A673 (cell line): Measurements from ENCODE around the gene DNM1. TPM values are rescaled to one million over a fixed set of nuclear protein-coding genes. Genes with fewer than 3 reads are reported as not detected.

Experiments used
- BruUV-seq: library from RNA; stranded (reverse); fragments of 400-500 nt; replicated peaks from 2 replicates; lab custom pipeline; 2021; lab: Mats Ljungman, UMichigan
- CTCF ChIA-PET: fragments of 300-600 bp; sonication (Branson Sonifier 250); formaldehyde crosslinking; loops from one replicate; lab custom pipeline; 2022; ENCODE audit warnings: antibody characterized with exemption; lab: Charles Lee
- POLR2A ChIA-PET: fragments of 300-600 bp; sonication (Branson Sonifier 250); formaldehyde crosslinking; loops from one replicate; lab custom pipeline; 2022; ENCODE audit warnings: antibody characterized with exemption; ENCODE audit not compliant: low non-redundant PET; lab: Charles Lee
- DNase-seq: peaks from one replicate; pipeline ENCODE4 v3.0.0-alpha.2; 2015; ENCODE audit warnings: low spot score
- H3K27ac ChIP-seq: fragments of 200-600 bp; sonication (generic); 2 replicates; pipeline ENCODE4 v1.5.1; 2016; ENCODE audit warnings: mixed run types, low read depth, mild to moderate bottlenecking, mixed read lengths, antibody characterized with exemption, low read length; ENCODE audit not compliant: poor library complexity, severe bottlenecking
- H3K27me3 ChIP-seq: fragments of 200-600 bp; sonication (generic); replicated peaks from 2 replicates; pipeline ENCODE4 v1.6.1; 2017; ENCODE audit warnings: mixed run types, low read depth, mild to moderate bottlenecking, mixed read lengths, antibody characterized with exemption, low read length; ENCODE audit not compliant: insufficient read depth, poor library complexity
- H3K36me3 ChIP-seq: fragments of 200-600 bp; sonication (generic); 2 replicates; pipeline ENCODE4 v1.6.1; 2016; ENCODE audit warnings: mixed run types, mild to moderate bottlenecking, mixed read lengths, antibody characterized with exemption, low read length; ENCODE audit not compliant: insufficient read depth, poor library complexity, severe bottlenecking
- H3K4me1 ChIP-seq: fragments of 200-600 bp; sonication (generic); 2 replicates; pipeline ENCODE4 v1.6.1; 2017; ENCODE audit warnings: mixed run types, mild to moderate bottlenecking, mixed read lengths, antibody characterized with exemption, low read length; ENCODE audit not compliant: insufficient read depth, poor library complexity, severe bottlenecking
- H3K4me3 ChIP-seq: fragments of 200-600 bp; sonication (generic); 2 replicates; pipeline ENCODE4 v1.5.1; 2016; ENCODE audit warnings: low read depth, mixed run types, mild to moderate bottlenecking, mixed read lengths, low read length; ENCODE audit not compliant: poor library complexity, severe bottlenecking
- H3K9me3 ChIP-seq: fragments of 200-600 bp; sonication (generic); 2 replicates; pipeline ENCODE4 v1.6.1; 2016; ENCODE audit warnings: mixed run types, low read depth, mild to moderate bottlenecking, mixed read lengths, antibody characterized with exemption, low read length; ENCODE audit not compliant: poor library complexity, severe bottlenecking
- EZH2 ChIP-seq: fragments of 200-600 bp; sonication (generic); IDR thresholded peaks from 2 replicates; pipeline ENCODE4 v1.6.1; 2017; ENCODE audit warnings: borderline replicate concordance, low read depth, mild to moderate bottlenecking, mixed read lengths, antibody characterized with exemption, low read length; ENCODE audit not compliant: poor library complexity, severe bottlenecking
- intact Hi-C: fragments of 100-400 bp; cut with micrococcal nuclease; formaldehyde crosslinking; loops from one replicate; pipeline ENCODE4 v1.10.0; 2022; ENCODE audit not compliant: unreplicated experiment
- total RNA-seq: library from RNA; stranded (reverse); gene quantifications from 2 replicates; pipeline ENCODE4 v1.2.3, GENCODE V29; 2021
- TF ChIP-seq, protein P1 (sequence below): fragments of 300-800, 200-600 bp; sonication (generic); conservative IDR thresholded peaks from 2 replicates; pipeline ENCODE4 v1.5.1; 2017; ENCODE audit warnings: low read depth, mild to moderate bottlenecking, antibody characterized with exemption, low read length, moderate library complexity, mixed read lengths

The DNM1 gene
- total RNA-seq, 1 experiment from 2014 or later, result 7.6 TPM

DNA sequence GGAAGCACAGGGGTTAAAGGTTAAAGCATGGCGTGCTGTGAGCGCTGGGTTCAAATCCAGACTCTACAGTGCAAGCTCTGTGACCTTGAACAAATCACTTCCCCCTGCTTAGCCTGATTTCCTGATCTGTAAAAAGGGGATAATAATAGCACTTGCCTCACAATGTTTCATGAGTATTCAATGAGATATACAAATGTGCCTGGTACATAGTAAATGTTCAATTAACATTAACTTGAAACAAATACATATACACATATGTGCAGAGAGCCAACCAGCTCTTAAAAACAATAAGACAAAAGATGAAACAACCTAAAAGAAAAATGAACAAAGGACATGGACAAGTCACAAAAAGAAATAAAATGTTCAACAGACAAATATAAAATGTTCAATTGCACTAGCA is 15.8 kb upstream of the DNM1 start:
- Histone ChIP-seq H3K36me3 (peaks cover 31% of the 10 kb centered on the region), H3K27ac (no peak overlapping the region), H3K27me3 (no peaks in the 10 kb centered on the region), H3K4me3 (no peak overlapping the region), H3K4me1 (peaks cover 16% of the 10 kb centered on the region), H3K9me3 (no peaks in the 10 kb centered on the region)
- no peak for DNase-seq
- ChIA-PET POLR2A (no interaction called here), CTCF (no interaction called here)
- BruUV-seq, result no TSS peak
- TF ChIP-seq EZH2, result no peak
- TF ChIP-seq, protein P1, sequence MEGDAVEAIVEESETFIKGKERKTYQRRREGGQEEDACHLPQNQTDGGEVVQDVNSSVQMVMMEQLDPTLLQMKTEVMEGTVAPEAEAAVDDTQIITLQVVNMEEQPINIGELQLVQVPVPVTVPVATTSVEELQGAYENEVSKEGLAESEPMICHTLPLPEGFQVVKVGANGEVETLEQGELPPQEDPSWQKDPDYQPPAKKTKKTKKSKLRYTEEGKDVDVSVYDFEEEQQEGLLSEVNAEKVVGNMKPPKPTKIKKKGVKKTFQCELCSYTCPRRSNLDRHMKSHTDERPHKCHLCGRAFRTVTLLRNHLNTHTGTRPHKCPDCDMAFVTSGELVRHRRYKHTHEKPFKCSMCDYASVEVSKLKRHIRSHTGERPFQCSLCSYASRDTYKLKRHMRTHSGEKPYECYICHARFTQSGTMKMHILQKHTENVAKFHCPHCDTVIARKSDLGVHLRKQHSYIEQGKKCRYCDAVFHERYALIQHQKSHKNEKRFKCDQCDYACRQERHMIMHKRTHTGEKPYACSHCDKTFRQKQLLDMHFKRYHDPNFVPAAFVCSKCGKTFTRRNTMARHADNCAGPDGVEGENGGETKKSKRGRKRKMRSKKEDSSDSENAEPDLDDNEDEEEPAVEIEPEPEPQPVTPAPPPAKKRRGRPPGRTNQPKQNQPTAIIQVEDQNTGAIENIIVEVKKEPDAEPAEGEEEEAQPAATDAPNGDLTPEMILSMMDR, result no peak
- intact Hi-C loops, result no loop called here

DNA sequence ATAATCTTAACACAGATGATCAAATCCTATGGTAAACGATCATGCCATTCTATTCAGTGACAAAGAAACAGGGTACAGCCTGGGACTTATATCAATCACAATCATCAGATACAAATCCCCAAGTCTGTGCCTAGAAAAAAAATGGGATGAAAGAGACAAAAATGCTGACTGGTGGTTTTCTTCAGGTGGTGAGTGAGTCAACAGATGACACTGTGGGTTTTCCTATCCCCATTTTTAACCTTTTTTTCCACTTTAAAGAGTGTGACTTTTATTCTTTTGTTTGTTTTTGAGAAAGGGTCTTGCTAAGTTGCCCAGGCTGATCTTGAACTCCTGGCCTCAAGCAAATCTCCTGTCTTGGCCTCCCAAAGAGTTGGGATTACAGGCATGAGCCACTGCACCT is 15.0 kb upstream of the DNM1 start:
- H3K4me3 ChIP-seq, result no peak overlapping the region
- peaks cover 23% of the 10 kb centered on the region for H3K4me1 ChIP-seq
- H3K27ac ChIP-seq, result no peak overlapping the region
- no peaks in the 10 kb centered on the region for H3K27me3 ChIP-seq
- CTCF ChIA-PET, result interaction anchor here (0.6 kb wide), 1 partner anchor 30 kb away, joined by 4 read pairs; no protein-coding TSS in a partner anchor
- H3K36me3 ChIP-seq, result peaks cover 31% of the 10 kb centered on the region
- POLR2A ChIA-PET, result no interaction called here
- TSS peak; percentile 26 for BruUV-seq
- no peaks in the 10 kb centered on the region for H3K9me3 ChIP-seq
- intact Hi-C loops, result no loop called here
- TF ChIP-seq, protein P1, result no peak
- TF ChIP-seq EZH2, result no peak
- no peak for DNase-seq

DNA sequence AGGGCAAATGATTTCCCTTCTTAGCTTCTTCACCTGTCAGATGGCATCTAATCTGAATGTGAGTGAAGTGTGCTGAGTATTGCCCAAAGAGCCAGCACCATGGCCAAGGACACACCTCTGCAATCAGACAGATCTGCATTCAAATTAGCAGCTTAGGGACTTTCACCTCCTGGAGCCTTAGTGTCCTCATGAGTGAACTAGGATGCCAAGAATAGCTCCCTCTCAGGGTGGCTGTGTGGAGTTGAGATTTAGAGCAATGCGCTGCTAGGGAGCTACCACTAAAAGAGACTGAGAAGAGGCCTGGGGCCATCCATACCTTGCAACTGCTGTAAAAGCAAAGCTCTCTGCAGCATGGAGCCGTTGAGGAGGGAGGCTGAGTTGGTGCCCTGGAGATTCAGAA is 13.2 kb upstream of the DNM1 start:
- no peak for DNase-seq
- Histone ChIP-seq H3K36me3 (peaks cover 31% of the 10 kb centered on the region), H3K4me3 (peak overlapping the region; percentile 97), H3K4me1 (peaks cover 23% of the 10 kb centered on the region), H3K27ac (no peak overlapping the region), H3K9me3 (no peaks in the 10 kb centered on the region), H3K27me3 (no peaks in the 10 kb centered on the region)
- TSS peak; percentile 21 for BruUV-seq
- ChIA-PET CTCF (no interaction called here), POLR2A (interaction anchor here (0.6 kb wide), 1 partner anchor 34 kb away, joined by 3 read pairs; no protein-coding TSS in a partner anchor)
- intact Hi-C loops, result no loop called here
- TF ChIP-seq, protein P1, result no peak
- no peak for TF ChIP-seq EZH2
